OCI-LY3 (cell line): Measurements from ENCODE around the gene SLC35B2.
A peak's percentile ranks its signal among the peaks of the same experiment; 100 is the strongest.

Experiments used
- EZH2phosphoT487 ChIP-seq: fragments of 200-600 bp; shearing (Covaris generic); IDR thresholded peaks from 2 replicates; pipeline ENCODE4 v1.6.1; 2018; ENCODE audit warnings: antibody characterized with exemption, mixed run types, low read depth
- TF ChIP-seq, protein P1 (sequence below): fragments of 200-600, 300-600 bp; sonication (generic); IDR thresholded peaks from 2 replicates; pipeline ENCODE4 v1.5.1; 2014; ENCODE audit warnings: antibody characterized with exemption, low read length, low read depth

GRCh38 chr6:44234101-44235025, 23.0 kb downstream of the SLC35B2 start:
- TF ChIP-seq, protein P1, sequence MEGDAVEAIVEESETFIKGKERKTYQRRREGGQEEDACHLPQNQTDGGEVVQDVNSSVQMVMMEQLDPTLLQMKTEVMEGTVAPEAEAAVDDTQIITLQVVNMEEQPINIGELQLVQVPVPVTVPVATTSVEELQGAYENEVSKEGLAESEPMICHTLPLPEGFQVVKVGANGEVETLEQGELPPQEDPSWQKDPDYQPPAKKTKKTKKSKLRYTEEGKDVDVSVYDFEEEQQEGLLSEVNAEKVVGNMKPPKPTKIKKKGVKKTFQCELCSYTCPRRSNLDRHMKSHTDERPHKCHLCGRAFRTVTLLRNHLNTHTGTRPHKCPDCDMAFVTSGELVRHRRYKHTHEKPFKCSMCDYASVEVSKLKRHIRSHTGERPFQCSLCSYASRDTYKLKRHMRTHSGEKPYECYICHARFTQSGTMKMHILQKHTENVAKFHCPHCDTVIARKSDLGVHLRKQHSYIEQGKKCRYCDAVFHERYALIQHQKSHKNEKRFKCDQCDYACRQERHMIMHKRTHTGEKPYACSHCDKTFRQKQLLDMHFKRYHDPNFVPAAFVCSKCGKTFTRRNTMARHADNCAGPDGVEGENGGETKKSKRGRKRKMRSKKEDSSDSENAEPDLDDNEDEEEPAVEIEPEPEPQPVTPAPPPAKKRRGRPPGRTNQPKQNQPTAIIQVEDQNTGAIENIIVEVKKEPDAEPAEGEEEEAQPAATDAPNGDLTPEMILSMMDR: peak; percentile 87
- no peak for TF ChIP-seq EZH2phosphoT487
